GM18858 (cell line): ENCODE data around the gene ATF6B.
"Not testable (repeated sequence)": the region's sequence is repeated elsewhere in the genome, so short reads cannot be mapped to it uniquely, and the experiment has no call there.

Experiments
- ATAC-seq: cut with Tn5 transposase; IDR thresholded peaks from one replicate; pipeline ENCODE4 v1.9.1; 2021; ENCODE audit not compliant: unreplicated experiment

Gene ATF6B

DNA sequence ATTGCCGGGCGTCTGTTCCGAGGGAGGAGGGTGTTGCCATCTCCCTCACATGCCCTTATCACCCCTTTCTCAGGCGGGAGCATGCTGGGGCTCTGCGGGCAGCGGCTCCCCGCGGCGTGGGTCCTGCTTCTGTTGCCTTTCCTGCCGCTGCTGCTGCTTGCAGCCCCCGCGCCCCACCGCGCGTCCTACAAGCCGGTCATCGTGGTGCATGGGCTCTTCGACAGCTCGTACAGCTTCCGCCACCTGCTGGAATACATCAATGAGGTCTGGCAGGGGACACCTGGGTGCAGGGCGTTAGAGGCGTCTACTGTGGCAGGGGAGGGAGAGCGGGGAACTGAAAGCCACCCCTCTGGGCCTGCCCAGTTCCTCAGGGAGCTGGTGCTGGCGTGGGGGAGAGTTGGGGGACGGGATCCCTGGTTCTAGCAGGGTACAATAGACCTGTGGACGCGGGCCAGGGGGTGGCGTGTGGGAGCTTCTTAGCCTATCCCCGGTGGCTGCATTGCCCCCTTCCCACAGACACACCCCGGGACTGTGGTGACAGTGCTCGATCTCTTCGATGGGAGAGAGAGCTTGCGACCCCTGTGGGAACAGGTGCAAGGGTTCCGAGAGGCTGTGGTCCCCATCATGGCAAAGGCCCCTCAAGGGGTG, 26.6 kb upstream of the ATF6B start:
- no peak for ATAC-seq

DNA sequence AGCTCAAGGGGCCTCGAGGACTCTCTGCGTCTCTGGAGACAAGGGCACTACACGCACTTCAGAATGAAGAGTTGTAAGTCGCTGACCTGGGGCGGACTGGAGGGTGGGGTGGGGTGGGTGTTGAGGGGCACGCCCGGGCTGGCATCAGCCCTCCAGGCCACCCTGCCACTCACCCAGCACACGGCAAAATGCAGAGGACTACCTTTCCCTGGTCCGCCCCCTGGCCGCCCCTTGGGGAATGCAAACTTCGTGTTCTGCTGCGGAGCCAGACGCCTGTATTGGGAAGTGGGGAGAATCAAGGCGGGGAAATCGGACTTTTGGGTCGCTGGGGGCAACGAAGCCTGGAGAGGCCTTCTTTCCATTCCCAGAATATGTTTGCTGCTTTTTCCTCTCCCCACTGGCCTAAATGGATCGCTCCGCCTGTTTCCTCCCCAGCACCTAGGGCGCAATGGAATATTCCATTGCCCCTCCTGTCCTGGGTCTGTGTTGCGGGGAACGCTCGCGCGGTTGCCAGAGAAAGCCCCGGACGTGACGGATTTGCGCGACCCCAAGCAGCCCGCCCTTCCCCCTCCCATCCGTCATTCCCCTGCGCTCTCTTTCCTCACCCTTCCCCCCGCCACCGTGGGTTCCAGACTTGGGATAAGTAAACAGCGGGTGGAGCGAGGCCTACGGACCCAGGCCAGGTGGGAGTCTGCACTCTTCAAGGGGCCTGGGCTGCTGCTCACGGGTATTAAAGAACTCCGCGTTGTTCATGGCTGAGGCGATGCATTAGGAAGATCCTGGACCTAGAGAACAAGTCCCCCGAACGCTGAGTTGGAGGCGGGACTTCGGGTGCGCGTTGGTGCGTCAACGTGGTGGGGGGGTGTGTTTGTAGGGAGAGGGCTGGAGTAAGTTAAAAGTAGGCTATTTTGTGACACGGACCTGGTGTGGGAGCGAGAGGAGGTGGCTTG, 25.8 kb upstream of the ATF6B start, which contains the start of gene PPT2:
Gene PPT2 (plus strand): TSS at position 578 of the 950 bp plus-strand sequence. CDS start 454 bp downstream, outside the sequence.
- no peak for ATAC-seq

DNA sequence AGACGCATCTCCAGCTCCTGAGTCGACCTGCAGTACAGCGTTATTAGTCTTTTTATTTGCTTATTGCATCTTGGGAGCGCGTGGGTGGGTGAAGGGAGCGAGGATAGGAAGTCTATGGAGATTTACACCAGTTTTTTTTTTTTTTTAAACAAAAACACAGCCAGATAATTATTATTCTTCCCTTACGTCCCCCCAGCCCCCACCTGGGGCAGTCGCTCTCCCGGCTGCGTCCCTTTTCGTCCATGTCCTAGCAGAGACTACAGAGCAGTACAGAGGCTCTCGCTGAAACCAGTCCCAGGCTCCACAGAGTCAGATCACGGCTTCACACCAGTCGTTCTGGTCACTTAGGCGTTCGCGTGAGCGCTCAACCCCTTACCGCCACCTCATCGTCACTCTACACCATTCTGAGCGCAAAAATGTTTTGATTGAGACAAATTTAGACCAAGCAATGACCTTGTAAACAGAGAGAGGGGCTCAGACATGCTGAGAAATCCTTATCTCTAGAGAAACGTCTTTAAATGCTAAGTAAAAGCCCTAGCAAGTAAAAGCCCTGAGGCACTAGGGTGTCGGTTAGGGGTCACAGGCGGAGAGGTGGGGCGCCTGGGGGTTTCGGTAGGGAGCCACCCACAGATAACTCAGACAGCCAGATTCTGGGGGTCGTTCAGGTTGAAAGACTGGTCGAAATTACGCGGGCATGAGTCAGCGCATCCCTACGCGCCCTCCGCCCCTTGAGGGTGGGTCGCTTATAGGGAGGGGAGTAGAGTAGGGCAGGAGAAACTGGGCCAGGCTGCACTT, 24.9 kb upstream of the ATF6B start:
- no peak for ATAC-seq

DNA sequence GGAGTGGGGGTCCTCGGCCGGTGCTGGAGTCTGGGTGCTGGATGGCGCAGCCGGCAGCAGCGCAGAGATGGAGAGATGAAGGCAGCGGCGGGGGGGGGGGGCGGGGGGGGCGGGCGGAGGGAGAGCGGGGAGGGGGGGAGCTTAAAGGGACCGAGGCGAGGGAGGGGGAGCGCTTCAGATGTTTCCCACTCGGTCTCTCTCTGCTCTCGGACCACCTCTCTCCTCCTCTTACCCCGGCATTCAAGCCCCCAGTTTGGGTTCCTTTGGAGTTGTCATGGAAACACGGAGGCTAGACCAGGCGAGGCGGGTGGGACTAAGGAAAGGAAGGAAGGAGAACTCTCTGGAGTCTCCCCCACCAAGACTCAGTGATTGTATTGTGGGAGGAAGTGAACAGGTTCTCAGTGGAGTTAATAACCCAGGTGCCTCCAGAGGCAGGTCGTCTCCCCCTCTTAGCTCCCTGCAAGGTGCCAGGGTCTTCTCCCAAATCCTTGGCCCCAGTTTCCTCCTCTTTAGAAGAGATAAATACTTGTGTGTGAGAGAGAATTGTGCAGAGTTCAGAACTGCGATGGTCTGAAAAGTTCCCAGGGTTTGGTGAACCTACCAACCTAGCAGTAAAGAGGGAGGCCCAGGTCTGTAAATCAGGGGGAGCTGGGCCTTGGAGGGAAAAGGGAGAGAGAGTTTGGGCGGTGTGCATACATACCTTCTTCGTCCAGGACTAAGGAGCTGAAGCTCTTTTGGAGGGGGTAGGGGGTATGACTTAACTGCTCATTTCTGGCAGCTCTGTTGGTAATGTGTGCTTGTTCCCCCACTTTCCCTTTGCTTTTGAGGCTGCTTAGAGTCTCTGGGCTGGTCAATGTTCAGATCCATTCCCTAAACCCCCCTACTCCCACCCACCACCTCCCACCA, 24.1 kb upstream of the ATF6B start, which contains the start of gene PRRT1:
Gene PRRT1 (minus strand): TSS at position 77 of the 906 bp plus-strand sequence. CDS start 112 bp downstream, outside the sequence.
- no peak for ATAC-seq

DNA sequence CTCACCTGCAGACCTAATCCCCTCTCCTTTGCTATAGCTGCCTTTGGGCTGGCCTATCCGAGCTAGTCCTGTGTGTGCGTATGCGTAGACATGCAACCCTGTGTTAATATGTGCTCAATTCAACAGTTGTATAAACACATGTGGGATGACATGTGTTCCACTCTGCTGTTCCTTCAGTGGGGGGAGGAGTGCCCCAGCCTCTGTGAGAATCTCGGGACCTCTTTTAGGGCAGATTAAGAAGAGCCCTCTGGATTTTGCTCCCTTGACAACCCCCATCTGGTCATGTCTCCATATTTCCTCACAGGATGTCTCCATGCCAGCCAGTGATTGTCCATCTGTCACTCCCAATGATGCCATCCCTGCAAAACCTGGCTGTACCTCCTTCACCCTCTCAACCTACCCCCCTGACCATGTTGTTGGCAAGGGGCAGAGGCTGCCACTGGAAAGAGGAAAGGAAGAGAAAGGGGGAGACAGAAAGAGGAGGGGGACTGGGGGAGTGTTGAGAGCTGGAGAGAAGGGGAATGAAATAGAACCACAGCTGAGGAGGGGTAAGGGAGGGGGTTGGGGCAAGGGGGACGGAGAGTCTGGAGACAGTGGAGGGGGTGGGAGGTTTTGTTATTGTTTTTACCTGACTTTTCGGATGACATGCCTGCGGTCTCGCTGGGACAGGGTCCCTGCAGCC, 23.3 kb upstream of the ATF6B start:
- ATAC-seq = no peak

DNA sequence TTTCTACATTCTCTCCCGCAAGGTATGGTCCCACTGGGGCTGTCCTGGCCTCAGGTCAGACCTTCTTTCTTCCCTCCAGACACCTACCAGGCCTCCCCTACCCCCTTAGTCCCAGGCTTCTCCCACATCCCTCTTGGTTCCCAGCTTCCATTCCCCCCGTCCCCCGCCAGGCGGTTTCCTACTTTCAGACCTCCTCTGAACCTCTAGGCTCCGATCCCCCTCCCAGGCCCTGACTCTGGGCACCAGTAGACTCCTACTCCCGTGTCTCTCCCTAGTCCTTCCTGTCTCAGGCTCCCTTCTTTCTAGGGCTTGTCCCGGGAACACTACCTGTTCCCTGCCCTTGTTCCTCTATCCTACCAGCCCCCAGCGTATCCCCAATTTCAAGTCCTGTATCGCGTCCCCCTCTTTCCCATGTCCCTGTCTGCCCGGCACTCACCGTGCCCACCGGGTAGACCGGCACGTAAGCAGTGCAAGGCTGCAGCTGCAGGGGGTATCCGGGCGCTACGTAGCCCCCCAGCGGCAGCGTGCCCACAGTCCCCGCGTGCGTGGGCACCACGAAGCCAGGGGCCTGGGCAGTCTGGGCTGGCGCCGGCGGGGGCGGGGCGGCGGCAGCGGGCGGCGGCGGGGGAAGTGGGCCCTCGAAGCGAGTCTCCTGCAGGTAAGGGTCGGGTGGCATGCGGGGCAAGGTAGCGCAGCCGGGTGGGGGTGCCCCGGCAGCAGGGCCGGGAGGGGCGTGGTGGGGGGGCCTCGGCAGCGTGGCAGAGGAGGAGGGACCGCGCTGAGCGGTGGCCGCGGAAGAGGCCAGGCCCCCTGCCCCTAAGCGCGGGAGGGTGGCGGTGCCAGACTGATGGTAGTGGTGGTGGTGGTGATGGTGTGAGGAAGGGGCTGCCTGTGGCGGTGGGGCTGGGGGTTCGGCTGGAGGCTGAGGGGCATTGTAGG, 22.2 kb upstream of the ATF6B start:
- no peak for ATAC-seq

DNA sequence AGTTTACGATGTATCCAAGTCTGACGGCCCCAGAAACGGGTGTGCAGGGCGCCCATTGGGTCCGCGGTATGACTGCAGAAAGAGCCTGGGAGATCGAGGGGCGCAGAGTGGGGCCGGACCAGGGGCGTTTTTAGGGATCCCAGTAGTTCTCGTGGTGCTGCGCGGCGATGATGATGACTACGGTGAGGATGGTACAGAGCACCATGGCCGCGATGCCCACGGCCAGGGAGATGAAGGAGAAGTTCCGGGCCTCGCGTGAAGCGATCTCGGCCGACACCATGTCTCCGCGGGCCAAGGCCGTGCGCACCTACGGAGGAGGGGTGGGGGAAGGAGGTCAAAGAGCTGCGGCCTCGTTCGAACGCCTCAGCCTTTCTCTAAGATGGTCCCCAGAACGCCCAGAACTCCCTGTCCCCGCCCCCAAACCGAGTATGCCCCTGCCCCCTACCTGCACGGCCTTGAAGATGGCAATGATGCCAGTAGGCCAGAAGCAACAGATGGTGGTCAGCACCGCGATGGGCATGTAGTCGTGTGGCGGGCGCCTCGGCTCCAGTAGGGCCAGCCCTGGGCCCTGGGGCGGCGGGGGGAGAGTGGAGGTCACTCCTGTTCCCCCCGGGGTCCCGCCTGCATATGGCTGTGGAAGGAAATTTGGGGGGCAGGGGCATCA, 21.2 kb upstream of the ATF6B start:
- ATAC-seq = no peak

DNA sequence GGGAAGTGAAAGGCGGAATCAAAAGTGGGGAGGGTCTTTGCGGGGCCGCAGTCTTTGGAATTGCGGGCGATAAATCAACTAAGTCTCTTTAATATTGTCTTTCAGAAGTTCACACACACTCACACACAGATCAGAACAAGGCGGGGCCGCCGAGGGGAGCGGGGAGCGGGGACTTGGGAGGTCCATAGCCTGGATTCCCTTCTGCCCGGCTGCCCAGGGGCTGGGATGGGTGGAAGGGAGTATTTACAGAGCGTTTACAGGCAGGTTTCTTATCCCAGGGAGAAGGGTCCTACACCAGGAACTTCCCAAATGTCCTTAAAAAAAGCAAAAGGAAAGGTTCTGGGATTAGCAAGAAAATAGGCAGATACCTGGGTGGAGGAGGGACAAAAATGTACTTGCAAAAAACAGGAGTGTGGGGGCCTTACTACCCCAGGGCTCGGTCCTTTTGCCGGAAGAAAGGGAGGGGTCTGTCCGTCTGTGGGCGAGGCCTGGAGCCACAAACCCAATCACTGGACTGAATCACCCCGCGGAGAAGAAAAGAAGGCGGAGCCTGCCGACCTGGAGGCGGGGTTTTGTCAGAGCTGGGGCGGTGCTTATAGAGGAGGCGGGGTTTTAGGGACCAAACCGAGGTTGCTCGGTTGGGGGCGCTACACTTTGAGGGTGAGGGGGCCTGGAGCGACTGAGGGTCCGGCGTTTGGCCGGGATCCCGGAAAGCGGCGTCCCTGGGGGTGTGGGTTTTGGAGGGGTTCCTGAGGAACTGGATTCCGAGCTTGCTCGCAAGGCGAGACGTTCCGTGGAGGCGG, 20.4 kb upstream of the ATF6B start:
- ATAC-seq = no peak

DNA sequence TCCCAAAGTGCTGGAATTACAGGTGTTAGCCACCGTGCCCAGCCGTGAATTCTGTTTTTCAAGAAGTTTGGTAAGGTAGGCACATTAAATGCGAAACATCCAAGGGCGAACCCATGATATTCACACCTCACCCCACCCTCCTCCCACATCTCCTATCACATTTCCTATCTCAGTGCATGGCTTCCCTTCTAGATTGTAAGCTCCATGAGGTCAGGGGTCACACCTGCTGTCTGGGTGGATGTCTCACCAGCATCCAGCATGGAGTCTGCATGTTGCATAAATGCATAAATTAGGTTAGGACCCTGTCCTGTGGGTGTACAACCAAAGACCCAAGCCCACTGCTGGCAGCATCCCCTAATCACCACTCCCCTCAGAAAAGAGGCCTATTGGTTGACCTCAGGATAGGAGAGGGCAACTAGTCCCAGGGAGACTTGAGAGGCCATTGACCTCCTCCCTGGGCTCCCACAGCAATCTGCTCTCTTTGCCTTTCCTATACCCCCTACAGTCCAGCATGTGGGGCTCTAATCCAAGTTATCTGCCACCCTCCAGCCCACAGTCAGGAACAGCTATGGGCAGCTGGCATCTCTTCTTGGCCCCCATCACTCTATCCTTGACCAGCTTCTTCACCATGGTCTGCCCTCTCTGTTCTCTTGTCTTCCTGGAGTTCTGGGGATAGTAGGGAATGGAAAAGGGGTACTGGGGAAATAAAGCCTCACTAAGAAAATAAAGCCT, 19.5 kb upstream of the ATF6B start:
- no peak for ATAC-seq

DNA sequence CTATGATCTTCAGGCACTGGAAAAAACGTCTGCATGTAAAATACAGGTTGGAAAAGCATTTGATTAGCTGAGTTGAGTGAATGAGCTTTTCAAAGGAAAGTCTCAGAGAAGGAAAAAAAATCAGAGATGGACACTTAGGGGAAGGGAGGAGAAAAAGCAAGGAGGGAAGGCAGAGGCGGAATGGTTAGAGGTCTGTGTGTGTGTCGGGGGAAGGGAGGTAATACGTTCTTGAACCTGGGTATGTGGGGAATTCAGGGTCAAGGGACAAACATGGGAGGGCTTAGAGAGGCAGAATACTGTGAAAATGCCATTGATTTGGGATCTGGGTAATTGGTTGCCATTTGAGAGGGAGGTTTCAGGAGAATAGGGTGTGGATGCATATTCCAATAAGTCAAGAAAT, 18.6 kb upstream of the ATF6B start:
- ATAC-seq = no peak

DNA sequence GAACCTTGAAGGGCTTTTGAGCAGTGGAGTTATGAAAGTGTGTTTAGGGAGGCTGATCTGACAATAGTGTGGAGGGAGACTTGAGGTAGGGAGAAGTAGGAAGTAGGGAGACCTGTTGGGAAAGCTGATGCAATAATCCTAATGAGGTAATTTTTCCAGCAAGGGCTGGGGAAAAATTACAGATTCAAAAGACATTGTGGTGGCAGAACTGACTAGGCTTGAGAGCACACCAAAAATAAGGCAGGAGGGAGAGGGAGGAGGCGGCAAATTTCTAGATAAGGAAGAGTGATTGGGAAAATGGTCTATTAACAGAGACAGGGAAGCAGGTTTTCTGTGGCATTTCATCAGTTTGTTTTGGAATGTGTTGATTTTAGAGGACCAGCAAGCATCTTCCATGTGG, 18.2 kb upstream of the ATF6B start:
- ATAC-seq = no peak

DNA sequence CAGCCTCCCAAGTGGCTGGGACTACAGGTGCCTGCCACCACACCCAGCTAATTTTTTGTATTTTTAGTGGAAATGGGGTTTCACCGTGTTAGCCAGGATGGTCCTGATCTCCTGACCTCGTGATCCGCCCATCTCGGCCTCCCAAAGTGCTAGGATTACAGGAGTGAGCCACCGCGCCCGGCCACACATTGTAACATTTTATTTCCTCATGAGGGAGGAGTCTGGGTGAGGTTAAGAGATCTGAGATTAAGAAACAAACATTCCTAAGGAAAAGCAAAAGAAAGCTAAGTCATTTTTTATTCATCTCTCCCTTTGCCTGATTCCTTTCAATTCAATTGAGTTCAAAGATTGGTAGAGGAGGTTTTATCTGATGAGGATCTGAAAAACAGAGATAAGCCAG, 16.2 kb upstream of the ATF6B start:
- not testable (repeated sequence) for ATAC-seq

DNA sequence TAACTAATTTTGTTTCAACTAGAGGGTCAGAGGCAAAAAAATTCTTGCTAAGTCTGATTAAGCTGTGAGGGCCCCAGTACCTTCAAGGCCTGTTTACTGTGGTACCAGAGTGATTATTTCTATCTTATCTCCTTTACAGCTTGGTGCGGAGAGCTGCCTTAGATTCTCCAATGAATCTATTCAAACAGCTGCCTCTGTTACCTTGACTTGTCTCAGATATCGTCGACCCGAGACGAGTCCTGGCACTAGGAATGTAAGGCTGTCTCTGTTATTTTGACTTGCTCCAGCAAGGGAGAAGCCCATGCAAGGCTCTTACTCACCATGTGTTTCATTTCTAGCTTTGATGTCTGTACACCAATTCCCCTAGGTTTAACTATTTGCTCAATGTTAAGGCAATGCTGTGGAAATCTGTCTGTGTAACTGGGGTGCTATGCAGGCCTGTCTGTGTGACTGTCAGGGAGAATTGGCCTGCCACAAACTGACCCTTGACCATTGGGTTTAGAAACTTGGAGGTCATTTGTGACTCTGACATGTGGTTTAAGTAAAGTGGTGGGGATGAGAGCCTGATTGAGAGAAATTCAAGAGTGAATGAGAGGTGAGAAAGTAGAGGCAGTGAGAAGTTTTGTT, 12.5 kb upstream of the ATF6B start:
- ATAC-seq = no peak

DNA sequence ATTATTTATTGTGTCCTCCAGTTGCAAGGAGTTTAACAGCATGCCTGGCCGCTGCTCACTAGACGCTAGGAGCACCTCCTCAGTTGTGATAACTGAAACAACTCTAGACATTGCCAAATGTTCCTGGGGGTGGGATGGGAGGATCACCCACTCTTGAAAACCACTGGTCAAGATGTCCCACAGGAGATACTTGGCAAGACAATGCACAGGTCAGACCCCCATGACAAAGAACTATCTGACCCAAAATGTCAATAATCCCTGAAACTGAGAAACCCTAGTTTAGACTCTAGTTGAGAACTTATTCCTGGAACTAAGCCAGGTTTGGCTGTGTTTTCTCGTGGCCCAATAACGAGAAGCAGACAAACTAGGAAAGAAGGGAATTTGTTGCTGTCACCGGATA, 11.5 kb upstream of the ATF6B start:
- ATAC-seq = no peak

DNA sequence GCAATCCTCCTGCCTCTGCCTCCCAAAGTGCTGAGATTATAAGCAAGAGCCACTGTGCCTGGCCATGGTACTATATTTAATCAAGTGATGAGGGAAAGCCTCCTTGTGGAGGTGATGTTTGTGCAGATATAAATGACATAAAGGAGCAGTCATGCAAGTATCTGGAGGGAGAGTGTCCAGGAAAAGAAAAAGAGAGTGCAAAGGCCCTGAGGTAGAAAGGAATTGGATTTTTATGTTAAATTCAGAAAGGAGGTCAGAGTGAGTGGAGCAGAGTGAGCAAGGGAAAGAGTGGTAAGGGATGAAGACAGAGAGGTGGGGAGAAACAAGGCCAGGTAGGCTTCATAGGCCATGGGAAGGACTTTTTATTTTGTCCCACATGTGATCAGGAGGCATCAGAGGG, 9.4 kb upstream of the ATF6B start:
- no peak for ATAC-seq

DNA sequence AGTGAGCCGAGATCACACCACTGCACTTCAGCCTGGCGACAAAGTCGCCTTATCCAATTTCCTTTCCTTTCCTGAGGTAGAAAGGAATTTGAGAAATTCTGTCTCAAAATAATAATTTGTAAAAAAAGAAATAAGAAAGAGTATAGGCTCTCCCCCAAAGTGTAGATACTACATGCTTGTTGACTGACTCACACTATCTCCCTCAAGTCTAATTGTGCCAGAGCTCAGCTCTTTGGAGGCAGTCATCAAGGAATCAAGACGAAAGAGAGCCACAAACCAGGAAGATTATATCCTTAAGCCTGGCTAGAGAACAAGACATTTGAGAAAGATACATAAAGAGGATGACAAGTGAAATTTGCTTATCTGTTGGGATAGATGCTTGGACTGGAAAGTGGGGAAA, 5.7 kb upstream of the ATF6B start:
- ATAC-seq = no peak
